HG02870 (cell line): Measurements from ENCODE around the gene GALM.
A peak's percentile ranks its signal among the peaks of the same experiment; 100 is the strongest.
"Not testable (repeated sequence)": the region's sequence is repeated elsewhere in the genome, so short reads cannot be mapped to it uniquely, and the experiment has no call there.

Experiments
- ATAC-seq: cut with Tn5 transposase; IDR thresholded peaks from one replicate; pipeline ENCODE4 v1.9.1; 2021; ENCODE audit warnings: mild to moderate bottlenecking, moderate library complexity; ENCODE audit not compliant: unreplicated experiment

The GALM gene

DNA sequence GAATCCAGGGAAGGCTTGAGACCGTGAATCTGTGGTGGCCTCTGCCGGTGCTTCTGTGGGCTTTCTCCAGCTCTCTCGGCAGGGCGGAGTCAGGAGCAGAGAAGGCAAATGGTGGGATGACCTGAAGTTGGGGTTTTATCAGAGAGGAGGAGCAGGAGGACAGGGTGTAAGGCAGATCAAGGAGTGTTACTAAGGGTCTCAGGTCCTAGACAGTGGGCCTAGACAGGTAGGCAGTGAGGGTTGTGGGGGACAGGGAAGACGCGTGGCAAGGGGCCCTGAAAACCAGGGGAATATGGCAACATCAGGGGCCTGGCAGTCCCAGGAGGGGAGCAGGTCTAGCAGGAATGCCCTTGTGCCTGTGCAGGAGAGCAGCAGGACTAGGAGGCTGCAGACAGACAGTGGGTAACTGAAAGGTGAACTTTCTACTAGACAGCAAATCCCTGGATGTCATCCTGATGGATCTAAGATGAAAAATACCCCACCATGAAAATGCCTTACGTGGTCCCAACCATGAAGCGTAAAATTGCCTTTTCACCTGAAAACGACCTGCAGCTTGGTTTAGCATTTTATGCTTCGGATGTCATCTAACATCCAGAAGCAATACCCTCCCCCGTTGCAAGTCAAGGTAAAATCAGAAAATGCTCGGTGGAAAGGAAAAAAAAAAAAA is 43.1 kb downstream of the GALM start:
- ATAC-seq, result no peak

DNA sequence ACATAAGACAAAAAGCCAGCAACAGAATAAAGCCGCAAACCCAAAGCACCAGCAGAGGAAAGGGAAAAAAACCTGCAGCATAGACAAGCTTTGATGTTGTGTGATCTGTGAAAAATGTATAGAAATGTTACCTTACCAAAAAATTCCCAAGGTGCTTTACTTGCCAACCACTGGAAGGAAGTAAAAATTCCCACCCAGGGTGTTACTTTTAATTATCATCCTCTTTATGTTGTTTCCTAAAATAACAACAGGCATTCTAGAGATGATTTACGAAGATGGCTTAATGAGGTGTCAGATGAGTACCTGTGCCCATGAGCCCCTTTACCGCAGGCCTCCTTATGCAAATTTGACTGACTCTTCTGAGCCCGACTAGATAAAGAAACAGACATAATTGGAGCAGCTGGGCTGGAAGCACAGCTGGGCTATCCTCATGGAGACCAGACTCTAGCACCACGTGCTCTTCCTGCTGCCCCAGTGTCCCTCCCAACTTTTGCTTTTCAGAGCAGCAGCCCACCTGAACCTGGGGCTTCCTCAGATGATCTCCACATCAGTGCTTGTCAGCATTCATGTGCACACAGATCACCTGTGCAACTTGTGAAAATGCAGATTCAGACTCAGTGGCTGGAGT is 43.8 kb downstream of the GALM start:
- ATAC-seq, result no peak

DNA sequence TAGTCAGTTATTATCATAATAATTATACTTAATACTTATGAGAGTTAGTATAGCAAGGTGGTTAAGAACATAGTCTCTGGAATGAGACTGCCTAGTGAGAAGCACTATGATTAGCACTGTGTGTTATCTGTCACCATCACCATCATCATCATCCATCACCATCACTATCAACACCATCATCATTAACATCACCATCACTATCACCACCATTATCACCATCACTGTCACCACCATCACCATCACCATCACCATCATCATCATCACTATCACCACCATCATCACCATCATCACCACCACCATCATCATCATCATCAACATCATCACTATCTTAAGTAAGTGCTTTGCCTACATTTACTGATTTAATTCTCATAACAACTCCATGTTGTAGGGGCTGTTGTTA is 45.6 kb downstream of the GALM start:
- ATAC-seq, result no peak

GRCh38 chr2:38712413-38712812 is 46.5 kb downstream of the GALM start:
- no peak for ATAC-seq

DNA sequence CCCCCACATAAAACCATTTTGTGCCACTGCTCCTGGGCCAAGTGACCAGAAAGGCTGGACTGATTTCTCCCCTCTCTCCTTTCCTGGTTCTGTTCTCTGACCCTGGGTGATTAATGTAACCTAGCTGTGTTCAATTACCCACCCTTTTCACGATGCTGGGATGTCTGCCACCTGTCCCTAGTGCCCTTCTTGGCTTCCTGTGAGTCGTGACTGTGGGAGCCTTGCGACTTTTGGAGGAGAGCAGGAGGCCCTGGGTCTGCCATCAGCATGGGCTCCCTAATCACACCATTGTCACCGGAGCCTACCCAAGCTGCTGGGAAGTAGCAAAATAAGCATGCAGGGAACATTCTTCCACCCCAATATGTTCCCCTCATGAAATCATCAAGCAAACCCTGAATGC is 47.0 kb downstream of the GALM start:
- no peak for ATAC-seq

DNA sequence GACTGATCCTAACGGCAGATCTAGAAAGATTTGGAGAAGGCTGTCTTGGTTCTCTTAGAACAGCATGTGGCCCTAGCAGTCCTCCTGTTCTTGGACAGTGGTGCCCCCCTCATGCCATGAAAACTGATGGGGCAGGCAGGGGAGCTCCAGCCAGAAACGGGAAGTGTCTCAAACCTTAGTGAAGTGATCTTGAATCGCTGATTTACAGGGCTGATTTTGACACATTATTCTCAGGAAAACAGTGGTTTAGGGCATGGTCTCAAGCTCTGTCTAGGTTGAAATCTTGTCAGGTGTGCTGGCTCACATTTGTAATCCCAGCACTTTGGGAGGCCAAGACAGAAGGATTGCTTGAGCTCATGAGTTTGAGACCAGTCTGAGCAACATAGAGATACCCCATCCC is 47.4 kb downstream of the GALM start:
- ATAC-seq, result no peak

DNA sequence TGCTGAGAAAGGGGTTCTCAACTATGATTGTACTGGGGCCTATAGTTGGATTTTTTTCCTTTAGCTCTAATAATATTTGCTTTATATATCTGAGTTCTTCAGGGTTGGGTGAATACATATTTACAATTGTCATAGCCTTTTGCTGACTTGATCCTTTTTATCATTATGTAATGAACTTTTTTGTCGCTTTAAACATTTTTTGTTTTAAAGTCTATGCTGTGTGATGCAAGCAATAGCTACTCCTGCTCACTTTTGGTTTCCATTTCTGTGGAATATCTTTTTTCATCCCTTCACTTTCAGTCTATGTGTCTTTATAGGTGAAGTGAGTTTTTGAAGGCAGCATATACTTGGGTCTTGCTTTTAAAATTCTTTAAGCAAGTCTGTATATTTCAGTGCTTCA is 49.0 kb downstream of the GALM start:
- not testable (repeated sequence) for ATAC-seq

DNA sequence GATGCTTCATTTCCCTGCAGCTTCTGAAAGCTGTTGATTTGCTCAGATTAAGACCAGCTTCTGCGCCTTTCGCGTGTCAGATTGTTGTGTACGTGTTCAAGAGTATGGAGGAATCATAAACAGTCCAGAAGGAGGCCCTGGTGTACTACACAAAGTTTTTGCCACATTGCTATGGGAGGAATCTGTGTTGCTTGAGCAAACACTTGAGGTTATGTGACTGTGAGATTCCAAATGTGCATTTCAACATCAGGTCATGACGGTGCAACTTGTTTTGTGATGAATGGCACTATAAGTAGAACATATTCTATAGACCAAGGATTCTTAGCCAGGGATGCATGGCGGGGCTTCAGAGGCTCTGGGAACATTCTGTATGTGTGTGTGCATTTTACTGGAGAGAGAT is 50.3 kb downstream of the GALM start:
- ATAC-seq, result no peak

- ATAC-seq, result no peak
Measured at GRCh38 chr2:38718601-38719000, 52.7 kb downstream of the GALM start.

DNA sequence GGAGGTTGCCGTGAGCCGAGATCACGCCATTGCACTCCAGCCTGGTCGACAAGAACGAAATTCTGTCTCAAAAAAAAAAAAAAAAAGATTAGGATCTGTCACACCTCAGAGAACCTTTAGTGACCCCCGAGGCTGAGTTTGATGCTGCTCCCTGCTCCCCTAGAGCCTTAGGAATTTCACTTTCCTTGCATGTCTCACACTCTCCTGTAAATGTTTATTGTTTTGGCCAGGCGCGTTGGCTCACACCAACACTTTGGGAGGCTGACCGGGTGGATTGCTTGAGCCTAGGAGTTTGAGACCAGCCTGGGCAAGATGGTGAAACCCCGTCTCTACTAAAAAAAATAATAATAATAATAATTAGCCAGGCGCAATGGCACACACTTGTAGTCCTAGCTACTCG is 53.8 kb downstream of the GALM start:
- no peak for ATAC-seq

GRCh38 chr2:38720613-38721241 is 54.8 kb downstream of the GALM start:
- no peak for ATAC-seq

- peak; percentile 62 for ATAC-seq
Measured at GRCh38 chr2:38722271-38723061, 56.6 kb downstream of the GALM start.

DNA sequence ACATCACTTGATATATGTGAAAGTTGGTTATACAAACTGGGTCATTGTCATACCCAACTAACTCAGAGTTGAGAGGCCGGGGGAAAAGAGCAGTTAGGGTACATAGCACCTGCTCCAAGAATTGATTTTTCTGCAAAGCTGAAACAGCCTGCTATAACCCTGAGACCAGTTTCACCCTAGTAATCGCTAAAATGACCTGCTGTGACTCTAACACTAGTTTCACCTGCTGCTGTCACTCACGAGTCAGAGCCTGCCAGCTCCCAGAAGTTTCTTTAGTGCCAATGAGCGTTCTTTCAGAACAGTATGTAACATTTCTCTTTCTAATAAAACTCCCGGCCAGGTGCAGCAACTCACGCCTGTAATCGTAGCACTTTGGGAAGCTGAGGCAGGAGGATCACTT is 57.3 kb downstream of the GALM start:
- peak; percentile 56 for ATAC-seq

DNA sequence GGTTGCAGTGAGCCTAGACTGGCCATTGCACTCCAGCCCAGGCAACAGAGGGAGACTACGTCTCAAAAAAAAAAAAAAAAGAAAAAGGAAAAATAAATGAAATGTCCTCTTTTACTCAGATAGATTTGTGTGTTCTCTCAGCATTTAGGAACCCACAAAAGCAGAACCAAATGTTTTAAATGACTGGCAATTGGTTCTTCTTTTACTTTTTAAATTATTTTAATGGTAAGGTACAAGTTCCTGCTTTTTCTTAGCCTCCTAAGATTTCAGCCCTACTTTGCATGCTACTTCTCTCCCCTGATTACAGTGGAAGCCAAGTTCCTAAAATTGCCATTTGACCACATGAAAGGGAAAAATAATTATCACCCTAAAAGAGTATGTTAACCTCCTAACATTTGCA is 61.7 kb downstream of the GALM start:
- no peak for ATAC-seq

DNA sequence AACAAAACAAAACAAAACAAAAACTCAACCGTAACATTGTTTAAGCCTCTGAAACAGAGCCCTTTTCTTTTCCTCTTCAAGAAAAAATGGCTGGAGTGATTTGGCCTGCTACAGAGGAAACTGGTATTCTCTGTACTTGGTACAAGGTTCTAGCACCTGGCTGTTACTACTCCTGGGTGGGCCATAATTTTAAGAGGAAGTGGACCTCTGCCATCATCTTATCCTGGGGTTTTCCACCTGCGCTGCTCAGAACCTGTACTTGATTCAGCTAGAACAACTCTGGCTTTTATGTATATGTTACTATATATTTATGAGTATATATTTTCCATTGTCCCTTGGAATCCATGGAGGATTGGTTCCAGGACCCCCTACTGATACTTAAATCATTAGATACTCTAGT is 62.8 kb downstream of the GALM start:
- ATAC-seq, result no peak

DNA sequence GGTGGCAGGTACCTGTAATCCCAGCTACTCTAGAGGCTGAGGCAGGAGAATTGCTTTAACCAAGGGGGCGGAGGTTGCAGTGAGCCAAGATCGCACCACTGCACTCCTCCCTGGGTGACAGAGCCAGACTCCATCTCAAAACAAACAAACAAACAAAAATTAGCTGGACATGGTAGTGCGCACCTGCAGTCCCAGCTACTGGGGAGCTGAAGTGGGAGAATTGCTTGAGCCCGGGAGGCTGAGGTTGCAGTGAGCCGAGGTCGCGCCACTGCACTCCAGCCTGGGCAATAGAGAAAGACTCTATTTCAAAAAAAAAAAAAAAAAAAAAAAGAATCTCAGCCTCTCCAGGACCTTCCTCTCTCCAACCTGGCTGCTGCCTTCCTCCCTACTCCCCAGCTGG is 65.2 kb downstream of the GALM start:
- ATAC-seq, result no peak

GRCh38 chr2:38731684-38732221 is 65.8 kb downstream of the GALM start:
- no peak for ATAC-seq

DNA sequence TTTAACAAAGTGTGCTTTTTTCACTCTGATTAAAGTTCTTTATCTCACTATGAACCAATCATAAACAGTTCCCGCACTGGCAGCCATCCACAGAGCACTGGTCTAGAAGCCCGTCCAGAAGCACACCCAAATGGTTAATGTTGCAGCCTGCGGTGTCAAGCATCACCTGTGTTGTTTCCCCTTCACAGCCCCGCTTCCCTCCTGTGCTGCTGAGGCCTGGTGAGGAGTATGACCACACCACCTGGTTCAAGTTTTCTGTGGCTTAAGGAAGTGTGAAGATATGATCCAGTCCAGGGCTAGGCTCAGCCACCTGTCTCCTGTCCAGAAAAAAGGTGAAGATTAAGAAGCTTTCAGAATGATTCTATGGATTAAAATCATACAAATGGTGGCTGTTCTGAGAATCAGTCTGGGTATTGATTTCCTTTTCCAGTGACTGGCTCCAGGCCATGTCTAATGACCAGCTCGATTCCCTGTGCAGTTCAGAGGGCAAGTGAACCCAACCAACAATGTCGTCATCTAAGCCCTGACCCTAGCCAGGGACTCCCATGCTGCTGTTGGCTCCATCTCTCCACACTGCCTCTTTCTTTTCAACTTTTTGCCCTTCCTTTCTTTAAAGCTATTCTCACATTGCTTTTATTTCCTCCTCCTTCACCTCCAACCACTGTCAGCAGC is 67.5 kb downstream of the GALM start:
- ATAC-seq, result no peak

DNA sequence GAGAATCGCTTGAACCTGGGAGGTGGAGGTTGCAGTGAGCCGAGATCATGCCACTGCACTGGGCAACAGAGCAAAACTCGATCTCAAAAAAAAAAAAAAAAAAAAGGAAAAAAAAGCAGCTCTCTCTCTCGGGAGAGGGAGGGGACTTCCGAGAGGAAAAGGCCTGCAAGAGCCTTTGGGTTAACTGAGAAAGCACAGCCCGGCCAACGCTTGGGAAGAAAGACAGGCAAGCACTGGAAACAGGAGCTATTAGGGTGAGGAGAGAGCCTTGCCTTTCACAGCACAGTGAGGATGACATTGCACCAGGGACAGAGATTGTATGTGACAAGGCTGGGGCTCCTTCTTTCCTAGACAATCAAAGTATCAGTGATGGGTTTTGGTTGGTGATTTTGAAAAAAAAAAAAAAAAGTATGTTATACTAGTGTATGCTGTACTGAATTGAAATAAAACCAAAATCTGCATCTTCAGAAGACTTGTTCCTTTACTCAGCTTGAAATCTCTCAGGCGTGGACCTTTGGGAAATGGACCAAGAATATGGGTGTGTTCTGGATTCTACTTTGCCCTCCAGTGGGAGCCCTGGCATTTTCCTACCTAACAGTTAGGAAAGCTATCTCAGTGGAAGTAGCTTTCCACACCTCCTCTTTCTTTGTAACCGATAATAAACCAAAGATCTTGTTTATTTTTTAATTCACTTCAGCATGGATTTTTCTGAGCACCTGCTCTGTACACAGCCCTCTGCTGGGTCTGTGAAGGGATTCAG is 68.6 kb downstream of the GALM start:
- no peak for ATAC-seq

- no peak for ATAC-seq
Measured at GRCh38 chr2:38735999-38736320, 70.0 kb downstream of the GALM start.
